SH-SY5Y (cell line): ENCODE data around the gene TEX52.

ENCODE experiments used
- GATA2 ChIP-seq: IDR thresholded peaks from 2 replicates; pipeline ENCODE4 v1.6.1; 2011; ENCODE audit warnings: mild to moderate bottlenecking, low read depth, low read length
- GATA3 ChIP-seq: IDR thresholded peaks from 2 replicates; pipeline ENCODE4 v1.6.1; 2011; ENCODE audit warnings: low read depth, mild to moderate bottlenecking, low read length, moderate library complexity

GRCh38 chr12:2805143-2805520, 51.7 kb downstream of the TEX52 start:
- TF ChIP-seq GATA2: no peak
- TF ChIP-seq GATA3: no peak
